ENCODE measurements around the gene LMBRD2. TPM values are rescaled to one million over a fixed set of nuclear protein-coding genes. Genes with fewer than 3 reads are reported as not detected.

The LMBRD2 gene
- total and polyA plus RNA-seq, 2 experiments from 2014 or later: 4.4 to 6.2 TPM

DNA sequence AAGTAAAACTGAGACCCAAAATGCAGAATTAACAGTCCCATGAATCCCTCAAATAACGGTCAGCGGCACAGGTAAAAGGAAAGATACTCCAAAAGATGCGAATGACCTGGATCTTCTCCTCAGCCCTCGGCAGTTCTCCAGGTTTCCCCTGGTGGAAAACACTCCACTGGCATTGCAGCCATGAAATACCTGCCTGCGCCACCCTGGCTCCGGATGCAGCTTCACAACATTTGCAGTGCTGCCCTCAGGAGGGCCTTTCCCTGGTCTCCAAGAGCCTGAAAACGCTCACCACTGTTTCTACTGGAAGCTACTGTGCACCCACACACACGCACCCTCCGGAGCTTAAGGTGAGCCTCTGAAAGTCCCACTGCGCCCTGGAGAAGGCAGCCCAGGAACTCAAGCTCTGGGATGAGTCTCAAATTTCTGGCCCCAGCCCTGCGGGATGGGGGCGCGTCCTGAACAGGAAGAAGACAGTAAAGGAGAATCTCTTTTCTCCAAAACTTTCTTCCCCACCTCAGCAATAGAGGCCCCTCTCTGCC is 85.6 kb downstream of the LMBRD2 start:
- Histone ChIP-seq H3K4me3 (peak overlapping the region; percentile 63), H2AFZ (peak overlapping the region; percentile 84), H3K4me1 (ENCODE audit: insufficient read depth) (peaks cover 13% of the 10 kb centered on the region), H3K9me2 (ENCODE audit: insufficient read depth) (peaks cover 6% of the 10 kb centered on the region; the same call in 1 of the 2 replicates), H3K27me3 (ENCODE audit: insufficient read depth) (peaks cover 7% of the 10 kb centered on the region; the same call in 1 of the 2 replicates), H3K79me2 (replicated peaks; ENCODE audit: insufficient read depth) (no peaks in the 10 kb centered on the region; the same call in none of the 2 replicates), H3F3A (replicated peaks; ENCODE audit: low read depth) (no peaks in the 10 kb centered on the region), H3K4me2 (peak overlapping the region; percentile 79), H3K27ac (ENCODE audit: low read depth) (no peak overlapping the region), H4K20me1 (replicated peaks; ENCODE audit: insufficient read depth) (no peaks in the 10 kb centered on the region), H3K36me3 (ENCODE audit: insufficient read depth) (peaks cover 12% of the 10 kb centered on the region; the same call in 1 of the 2 replicates)
- Mint-ChIP-seq H3K27ac (peak overlapping the region; percentile 72; the same call in 1 of the 2 replicates), H3K36me3 (ENCODE audit: low read depth) (peaks cover 25% of the 10 kb centered on the region), H3K4me3 (peak overlapping the region; percentile 87), H3K4me1 (peaks cover 15% of the 10 kb centered on the region), H3K27me3 (ENCODE audit: insufficient read depth, low read depth, poor library complexity) (peaks cover 3% of the 10 kb centered on the region), H3K9me3 (peaks cover 7% of the 10 kb centered on the region; the same call in 1 of the 3 replicates)
- TF ChIP-seq NANOG (IDR thresholded peaks at IDR 0.05; ENCODE audit: borderline replicate concordance) (no peak), STAT1 (IDR thresholded peaks at IDR 0.05; ENCODE audit: unreplicated experiment) (no peak), POLR2AphosphoS5 (IDR thresholded peaks at IDR 0.05; ENCODE audit: low read depth) (no peak), ZNF114 (CRISPR knock-in tag; IDR thresholded peaks at IDR 0.05) (no peak), EZH2 (IDR thresholded peaks at IDR 0.05; ENCODE audit: low read depth, unreplicated experiment) (no peak), JUNB (IDR thresholded peaks at IDR 0.05; ENCODE audit: unreplicated experiment) (no peak), EZH2phosphoT487 (IDR thresholded peaks at IDR 0.05; ENCODE audit: unreplicated experiment) (no peak), CREB1 (CRISPR knock-in tag; IDR thresholded peaks at IDR 0.05; ENCODE audit: low read depth) (no peak), ZNF331 (CRISPR knock-in tag; IDR thresholded peaks at IDR 0.05; ENCODE audit: low read depth) (no peak)
- TF ChIP-seq, protein P1, sequence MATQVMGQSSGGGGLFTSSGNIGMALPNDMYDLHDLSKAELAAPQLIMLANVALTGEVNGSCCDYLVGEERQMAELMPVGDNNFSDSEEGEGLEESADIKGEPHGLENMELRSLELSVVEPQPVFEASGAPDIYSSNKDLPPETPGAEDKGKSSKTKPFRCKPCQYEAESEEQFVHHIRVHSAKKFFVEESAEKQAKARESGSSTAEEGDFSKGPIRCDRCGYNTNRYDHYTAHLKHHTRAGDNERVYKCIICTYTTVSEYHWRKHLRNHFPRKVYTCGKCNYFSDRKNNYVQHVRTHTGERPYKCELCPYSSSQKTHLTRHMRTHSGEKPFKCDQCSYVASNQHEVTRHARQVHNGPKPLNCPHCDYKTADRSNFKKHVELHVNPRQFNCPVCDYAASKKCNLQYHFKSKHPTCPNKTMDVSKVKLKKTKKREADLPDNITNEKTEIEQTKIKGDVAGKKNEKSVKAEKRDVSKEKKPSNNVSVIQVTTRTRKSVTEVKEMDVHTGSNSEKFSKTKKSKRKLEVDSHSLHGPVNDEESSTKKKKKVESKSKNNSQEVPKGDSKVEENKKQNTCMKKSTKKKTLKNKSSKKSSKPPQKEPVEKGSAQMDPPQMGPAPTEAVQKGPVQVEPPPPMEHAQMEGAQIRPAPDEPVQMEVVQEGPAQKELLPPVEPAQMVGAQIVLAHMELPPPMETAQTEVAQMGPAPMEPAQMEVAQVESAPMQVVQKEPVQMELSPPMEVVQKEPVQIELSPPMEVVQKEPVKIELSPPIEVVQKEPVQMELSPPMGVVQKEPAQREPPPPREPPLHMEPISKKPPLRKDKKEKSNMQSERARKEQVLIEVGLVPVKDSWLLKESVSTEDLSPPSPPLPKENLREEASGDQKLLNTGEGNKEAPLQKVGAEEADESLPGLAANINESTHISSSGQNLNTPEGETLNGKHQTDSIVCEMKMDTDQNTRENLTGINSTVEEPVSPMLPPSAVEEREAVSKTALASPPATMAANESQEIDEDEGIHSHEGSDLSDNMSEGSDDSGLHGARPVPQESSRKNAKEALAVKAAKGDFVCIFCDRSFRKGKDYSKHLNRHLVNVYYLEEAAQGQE (IDR thresholded peaks at IDR 0.05; ENCODE audit: unreplicated experiment): no peak
- TF ChIP-seq, protein P2, sequence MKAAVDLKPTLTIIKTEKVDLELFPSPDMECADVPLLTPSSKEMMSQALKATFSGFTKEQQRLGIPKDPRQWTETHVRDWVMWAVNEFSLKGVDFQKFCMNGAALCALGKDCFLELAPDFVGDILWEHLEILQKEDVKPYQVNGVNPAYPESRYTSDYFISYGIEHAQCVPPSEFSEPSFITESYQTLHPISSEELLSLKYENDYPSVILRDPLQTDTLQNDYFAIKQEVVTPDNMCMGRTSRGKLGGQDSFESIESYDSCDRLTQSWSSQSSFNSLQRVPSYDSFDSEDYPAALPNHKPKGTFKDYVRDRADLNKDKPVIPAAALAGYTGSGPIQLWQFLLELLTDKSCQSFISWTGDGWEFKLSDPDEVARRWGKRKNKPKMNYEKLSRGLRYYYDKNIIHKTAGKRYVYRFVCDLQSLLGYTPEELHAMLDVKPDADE (IDR thresholded peaks at IDR 0.05): no peak
- TF ChIP-seq, protein P3, sequence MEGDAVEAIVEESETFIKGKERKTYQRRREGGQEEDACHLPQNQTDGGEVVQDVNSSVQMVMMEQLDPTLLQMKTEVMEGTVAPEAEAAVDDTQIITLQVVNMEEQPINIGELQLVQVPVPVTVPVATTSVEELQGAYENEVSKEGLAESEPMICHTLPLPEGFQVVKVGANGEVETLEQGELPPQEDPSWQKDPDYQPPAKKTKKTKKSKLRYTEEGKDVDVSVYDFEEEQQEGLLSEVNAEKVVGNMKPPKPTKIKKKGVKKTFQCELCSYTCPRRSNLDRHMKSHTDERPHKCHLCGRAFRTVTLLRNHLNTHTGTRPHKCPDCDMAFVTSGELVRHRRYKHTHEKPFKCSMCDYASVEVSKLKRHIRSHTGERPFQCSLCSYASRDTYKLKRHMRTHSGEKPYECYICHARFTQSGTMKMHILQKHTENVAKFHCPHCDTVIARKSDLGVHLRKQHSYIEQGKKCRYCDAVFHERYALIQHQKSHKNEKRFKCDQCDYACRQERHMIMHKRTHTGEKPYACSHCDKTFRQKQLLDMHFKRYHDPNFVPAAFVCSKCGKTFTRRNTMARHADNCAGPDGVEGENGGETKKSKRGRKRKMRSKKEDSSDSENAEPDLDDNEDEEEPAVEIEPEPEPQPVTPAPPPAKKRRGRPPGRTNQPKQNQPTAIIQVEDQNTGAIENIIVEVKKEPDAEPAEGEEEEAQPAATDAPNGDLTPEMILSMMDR (conservative IDR thresholded peaks at IDR 0.05; ENCODE audit: low read depth in 2 of 2): no peak
- TF ChIP-seq, protein P4, sequence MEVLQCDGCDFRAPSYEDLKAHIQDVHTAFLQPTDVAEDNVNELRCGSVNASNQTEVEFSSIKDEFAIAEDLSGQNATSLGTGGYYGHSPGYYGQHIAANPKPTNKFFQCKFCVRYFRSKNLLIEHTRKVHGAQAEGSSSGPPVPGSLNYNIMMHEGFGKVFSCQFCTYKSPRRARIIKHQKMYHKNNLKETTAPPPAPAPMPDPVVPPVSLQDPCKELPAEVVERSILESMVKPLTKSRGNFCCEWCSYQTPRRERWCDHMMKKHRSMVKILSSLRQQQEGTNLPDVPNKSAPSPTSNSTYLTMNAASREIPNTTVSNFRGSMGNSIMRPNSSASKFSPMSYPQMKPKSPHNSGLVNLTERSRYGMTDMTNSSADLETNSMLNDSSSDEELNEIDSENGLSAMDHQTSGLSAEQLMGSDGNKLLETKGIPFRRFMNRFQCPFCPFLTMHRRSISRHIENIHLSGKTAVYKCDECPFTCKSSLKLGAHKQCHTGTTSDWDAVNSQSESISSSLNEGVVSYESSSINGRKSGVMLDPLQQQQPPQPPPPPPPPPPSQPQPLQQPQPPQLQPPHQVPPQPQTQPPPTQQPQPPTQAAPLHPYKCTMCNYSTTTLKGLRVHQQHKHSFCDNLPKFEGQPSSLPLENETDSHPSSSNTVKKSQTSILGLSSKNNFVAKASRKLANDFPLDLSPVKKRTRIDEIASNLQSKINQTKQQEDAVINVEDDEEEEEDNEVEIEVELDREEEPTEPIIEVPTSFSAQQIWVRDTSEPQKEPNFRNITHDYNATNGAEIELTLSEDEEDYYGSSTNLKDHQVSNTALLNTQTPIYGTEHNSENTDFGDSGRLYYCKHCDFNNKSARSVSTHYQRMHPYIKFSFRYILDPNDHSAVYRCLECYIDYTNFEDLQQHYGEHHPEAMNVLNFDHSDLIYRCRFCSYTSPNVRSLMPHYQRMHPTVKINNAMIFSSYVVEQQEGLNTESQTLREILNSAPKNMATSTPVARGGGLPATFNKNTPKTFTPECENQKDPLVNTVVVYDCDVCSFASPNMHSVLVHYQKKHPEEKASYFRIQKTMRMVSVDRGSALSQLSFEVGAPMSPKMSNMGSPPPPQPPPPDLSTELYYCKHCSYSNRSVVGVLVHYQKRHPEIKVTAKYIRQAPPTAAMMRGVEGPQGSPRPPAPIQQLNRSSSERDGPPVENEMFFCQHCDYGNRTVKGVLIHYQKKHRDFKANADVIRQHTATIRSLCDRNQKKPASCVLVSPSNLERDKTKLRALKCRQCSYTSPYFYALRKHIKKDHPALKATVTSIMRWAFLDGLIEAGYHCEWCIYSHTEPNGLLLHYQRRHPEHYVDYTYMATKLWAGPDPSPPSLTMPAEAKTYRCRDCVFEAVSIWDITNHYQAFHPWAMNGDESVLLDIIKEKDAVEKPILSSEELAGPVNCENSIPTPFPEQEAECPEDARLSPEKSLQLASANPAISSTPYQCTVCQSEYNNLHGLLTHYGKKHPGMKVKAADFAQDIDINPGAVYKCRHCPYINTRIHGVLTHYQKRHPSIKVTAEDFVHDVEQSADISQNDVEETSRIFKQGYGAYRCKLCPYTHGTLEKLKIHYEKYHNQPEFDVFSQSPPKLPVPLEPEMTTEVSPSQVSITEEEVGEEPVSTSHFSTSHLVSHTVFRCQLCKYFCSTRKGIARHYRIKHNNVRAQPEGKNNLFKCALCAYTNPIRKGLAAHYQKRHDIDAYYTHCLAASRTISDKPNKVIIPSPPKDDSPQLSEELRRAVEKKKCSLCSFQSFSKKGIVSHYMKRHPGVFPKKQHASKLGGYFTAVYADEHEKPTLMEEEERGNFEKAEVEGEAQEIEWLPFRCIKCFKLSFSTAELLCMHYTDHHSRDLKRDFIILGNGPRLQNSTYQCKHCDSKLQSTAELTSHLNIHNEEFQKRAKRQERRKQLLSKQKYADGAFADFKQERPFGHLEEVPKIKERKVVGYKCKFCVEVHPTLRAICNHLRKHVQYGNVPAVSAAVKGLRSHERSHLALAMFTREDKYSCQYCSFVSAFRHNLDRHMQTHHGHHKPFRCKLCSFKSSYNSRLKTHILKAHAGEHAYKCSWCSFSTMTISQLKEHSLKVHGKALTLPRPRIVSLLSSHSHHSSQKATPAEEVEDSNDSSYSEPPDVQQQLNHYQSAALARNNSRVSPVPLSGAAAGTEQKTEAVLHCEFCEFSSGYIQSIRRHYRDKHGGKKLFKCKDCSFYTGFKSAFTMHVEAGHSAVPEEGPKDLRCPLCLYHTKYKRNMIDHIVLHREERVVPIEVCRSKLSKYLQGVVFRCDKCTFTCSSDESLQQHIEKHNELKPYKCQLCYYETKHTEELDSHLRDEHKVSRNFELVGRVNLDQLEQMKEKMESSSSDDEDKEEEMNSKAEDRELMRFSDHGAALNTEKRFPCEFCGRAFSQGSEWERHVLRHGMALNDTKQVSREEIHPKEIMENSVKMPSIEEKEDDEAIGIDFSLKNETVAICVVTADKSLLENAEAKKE (CRISPR knock-in tag; IDR thresholded peaks at IDR 0.05): no peak
- ATAC-seq (peak; percentile 51), DNase-seq (ENCODE audit: low spot score) (no peak)
